HUDEP-2 (cell line): ENCODE data around the gene RAPGEF3.

ENCODE experiments used
- DNase-seq, 76 experiments: peaks; one replicate each; lab custom pipeline; 2025; ENCODE audit not compliant: unreplicated experiment in 76 of 76; lab: John Stamatoyannopoulos, UW

RAPGEF3 gene

GRCh38 chr12:47762850-47763465 lies 4.3 kb upstream of the RAPGEF3 start:
- DNase-seq = no peak

- DNase-seq = no peak
Measured at GRCh38 chr12:47758584-47758833, 171 bp downstream of the RAPGEF3 start.

GRCh38 chr12:47757840-47758583 lies 668 bp downstream of the RAPGEF3 start:
- no peak for DNase-seq

GRCh38 chr12:47757364-47757839 lies 1.3 kb downstream of the RAPGEF3 start:
- no peak for DNase-seq

- DNase-seq = no peak
Measured at GRCh38 chr12:47755655-47756562, 2.8 kb downstream of the RAPGEF3 start.

- peak in 52 of 76 experiments; percentile 4 to 64 (median 40) for DNase-seq
Measured at GRCh38 chr12:47754881-47755280, 3.8 kb downstream of the RAPGEF3 start.

- no peak for DNase-seq
Measured at GRCh38 chr12:47754126-47754525, 4.6 kb downstream of the RAPGEF3 start.

- DNase-seq = no peak
Measured at GRCh38 chr12:47753021-47754001, 5.4 kb downstream of the RAPGEF3 start.

- no peak for DNase-seq
Measured at GRCh38 chr12:47752552-47752951, 6.1 kb downstream of the RAPGEF3 start.

GRCh38 chr12:47752121-47752520 lies 6.6 kb downstream of the RAPGEF3 start:
- DNase-seq = no peak

GRCh38 chr12:47751561-47751960 lies 7.1 kb downstream of the RAPGEF3 start:
- no peak for DNase-seq

- DNase-seq = no peak
Measured at GRCh38 chr12:47750916-47751470, 7.7 kb downstream of the RAPGEF3 start.

GRCh38 chr12:47750229-47750798 lies 8.4 kb downstream of the RAPGEF3 start:
- no peak for DNase-seq

- no peak for DNase-seq
Measured at GRCh38 chr12:47748899-47749298, 9.8 kb downstream of the RAPGEF3 start.

- DNase-seq = no peak
Measured at GRCh38 chr12:47748507-47748828, 10.2 kb downstream of the RAPGEF3 start.

GRCh38 chr12:47747596-47748506 lies 10.8 kb downstream of the RAPGEF3 start:
- no peak for DNase-seq

GRCh38 chr12:47747126-47747525 lies 11.6 kb downstream of the RAPGEF3 start:
- no peak for DNase-seq

GRCh38 chr12:47746523-47746922 lies 12.2 kb downstream of the RAPGEF3 start:
- no peak for DNase-seq

- no peak for DNase-seq
Measured at GRCh38 chr12:47746073-47746472, 12.6 kb downstream of the RAPGEF3 start.
